Liver (tissue), 9 donors: ENCODE data around the gene PHF2. TPM values are rescaled to one million over a fixed set of nuclear protein-coding genes. Genes with fewer than 3 reads are reported as not detected.

Experiments
- DNase-seq: peaks from one replicate; pipeline ENCODE4 v3.0.0-alpha.2; 2017; ENCODE audit warnings: low spot score
- H3K27ac ChIP-seq, 2 donors: one replicate each; pipeline ENCODE4 v1.7.0; 2013; ENCODE audit warnings: inconsistent platforms in 2 of 2, low read length in 2 of 2, control low read depth in 1 of 2, low read depth in 1 of 2, mild to moderate bottlenecking in 1 of 2
- H3K27me3 ChIP-seq, 4 donors: one replicate each; pipeline versions ENCODE4 v1.6.1 to v1.7.0; 2013; ENCODE audit warnings: low read length in 3 of 4, inconsistent platforms in 1 of 4, mild to moderate bottlenecking in 1 of 4, moderate library complexity in 1 of 4; ENCODE audit not compliant: control insufficient read depth in 4 of 4, insufficient read depth in 4 of 4
- H3K36me3 ChIP-seq, 4 donors: one replicate each; pipeline versions ENCODE4 v1.6.1 to v1.7.0; 2013; ENCODE audit warnings: low read length in 3 of 4, mild to moderate bottlenecking in 3 of 4, low read depth in 1 of 4, moderate library complexity in 1 of 4; ENCODE audit not compliant: control insufficient read depth in 4 of 4, insufficient read depth in 3 of 4
- H3K4me1 ChIP-seq, 4 donors: one replicate each; pipeline versions ENCODE4 v1.6.1 to v1.7.0; 2013; ENCODE audit warnings: low read length in 3 of 4, mild to moderate bottlenecking in 3 of 4, moderate library complexity in 1 of 4; ENCODE audit not compliant: control insufficient read depth in 4 of 4, insufficient read depth in 4 of 4
- H3K4me3 ChIP-seq, 3 donors: one replicate each; pipeline versions ENCODE4 v1.6.1 to v1.7.0; 2013; ENCODE audit warnings: low read length in 3 of 3, control low read depth in 1 of 3, low read depth in 1 of 3, mild to moderate bottlenecking in 1 of 3
- H3K9ac ChIP-seq, 2 donors: one replicate each; pipeline ENCODE4 v1.7.0; 2013; ENCODE audit warnings: low read length in 2 of 2, mild to moderate bottlenecking in 2 of 2, moderate library complexity in 2 of 2, control low read depth in 1 of 2, low read depth in 1 of 2
- H3K9me3 ChIP-seq, 4 donors: one replicate each; pipeline versions ENCODE4 v1.6.1 to v1.7.0; 2013; ENCODE audit warnings: low read length in 3 of 4; ENCODE audit not compliant: control insufficient read depth in 4 of 4
- ATF3 ChIP-seq: IDR thresholded peaks from 2 replicates; pipeline ENCODE4 v1.6.1; 2016; ENCODE audit warnings: antibody characterized with exemption
- EGR1 ChIP-seq, 2 donors: IDR thresholded peaks; 2 replicates each; pipeline ENCODE4 v1.6.1; 2016 to 2018; ENCODE audit warnings: antibody characterized with exemption in 2 of 2, low read depth in 2 of 2
- FOXA1 ChIP-seq: IDR thresholded peaks from 2 replicates; pipeline ENCODE4 v1.6.1; 2016; ENCODE audit warnings: antibody characterized with exemption
- GABPA ChIP-seq, 2 donors: IDR thresholded peaks in 1 of 2; conservative IDR thresholded peaks in 1 of 2; 2 replicates each; pipeline ENCODE4 v1.6.1; 2016; ENCODE audit warnings: antibody characterized with exemption in 2 of 2, mild to moderate bottlenecking in 1 of 2, moderate library complexity in 1 of 2
- HNF4A ChIP-seq, 2 donors: conservative IDR thresholded peaks; 2 replicates each; pipeline ENCODE4 v1.6.1; 2016; ENCODE audit warnings: antibody characterized with exemption in 2 of 2, mild to moderate bottlenecking in 2 of 2
- NR2F2 ChIP-seq: IDR thresholded peaks from 2 replicates; pipeline ENCODE4 v1.6.1; 2016; ENCODE audit warnings: antibody characterized with exemption
- RAD21 ChIP-seq, 2 donors: IDR thresholded peaks; 2 replicates each; pipeline ENCODE4 v1.6.1; 2016; ENCODE audit warnings: antibody characterized with exemption in 2 of 2, mild to moderate bottlenecking in 2 of 2
- REST ChIP-seq: IDR thresholded peaks from 2 replicates; pipeline ENCODE4 v1.6.1; 2016; ENCODE audit warnings: antibody characterized with exemption, mild to moderate bottlenecking
- RXRA ChIP-seq, 2 donors: IDR thresholded peaks; 2 replicates each; pipeline ENCODE4 v1.6.1; 2017 to 2018; ENCODE audit warnings: antibody characterized with exemption in 2 of 2, mild to moderate bottlenecking in 1 of 2
- SP1 ChIP-seq: IDR thresholded peaks from 2 replicates; pipeline ENCODE4 v1.6.1; 2018; ENCODE audit warnings: antibody characterized with exemption, mild to moderate bottlenecking
- YY1 ChIP-seq: IDR thresholded peaks from 2 replicates; pipeline ENCODE4 v1.6.1; 2016; ENCODE audit warnings: antibody characterized with exemption, mild to moderate bottlenecking
- ZBTB33 ChIP-seq: IDR thresholded peaks from 2 replicates; pipeline ENCODE4 v1.6.1; 2016; ENCODE audit warnings: antibody characterized with exemption
- WGBS: extraction: QIAGEN DNeasy Blood & Tissue Kit; methylation state at CpG from one replicate; pipeline ENCODE4 v1.1.7; 2013; 5-methylcytosine and 5-hydroxymethylcytosine counted together
- polyA plus RNA-seq, 2 donors: library from polyadenylated mRNA; stranded (reverse) in 1 of 2; unstranded in 1 of 2; fragments of 200-250 nt in 1 of 2; fragments of >200 nt in 1 of 2; fragmentation: Nextera tagmentation in 1 of 2; extraction: Ambion mirVana in 1 of 2; gene quantifications; one replicate each; pipeline versions ENCODE4 v1.2.1 to v1.2.3, GENCODE V29; 2013 to 2015
- total RNA-seq, 2 donors: library from RNA; depleted of rRNA; stranded (reverse); fragments of >200 nt; gene quantifications; one replicate each; pipeline ENCODE4 v1.2.3, GENCODE V29; 2014
- donor health status: healthy.
- donor health status: healthy.
- donor health status: healthy.
- donor health status: healthy.
- donor health status: healthy.

Gene PHF2
- total and polyA plus RNA-seq, 4 donors, result 2.3 to 8.6 (median 6.7) TPM

- 61% methylated on average over 8 of the region's 8 CpGs for WGBS
- no peak overlapping the region for H3K9ac ChIP-seq
- DNase-seq, result peak; percentile 45
- no peaks in the 10 kb centered on the region for H3K36me3 ChIP-seq
- H3K9me3 ChIP-seq, result no peaks in the 10 kb centered on the region
- peaks cover 0 to 3% (median 0%) of the 10 kb centered on the region in 4 donors for H3K4me1 ChIP-seq
- TF ChIP-seq FOXA1 (no peak), RXRA (IDR thresholded peaks at IDR 0.05) (no peak), RAD21 (IDR thresholded peaks at IDR 0.05) (no peak), YY1 (no peak), NR2F2 (peak; percentile 66), GABPA (IDR thresholded peaks at IDR 0.05 in 1 of 2, conservative IDR thresholded peaks at IDR 0.05 in 1 of 2) (peak; percentile 17 to 41)
- H3K4me3 ChIP-seq, result no peak overlapping the region
- no peaks in the 10 kb centered on the region for H3K27me3 ChIP-seq
- H3K27ac ChIP-seq, result no peak overlapping the region
These were observed 13.3 kb downstream of the PHF2 start for GRCh38 chr9:93589688-93590087.

- Histone ChIP-seq H3K27ac (no peak overlapping the region), H3K36me3 (no peaks in the 10 kb centered on the region), H3K27me3 (no peaks in the 10 kb centered on the region), H3K4me1 (peaks cover 0 to 3% (median 0%) of the 10 kb centered on the region in 4 donors), H3K9ac (no peak overlapping the region), H3K9me3 (no peaks in the 10 kb centered on the region), H3K4me3 (no peak overlapping the region)
- WGBS, result 82% methylated on average over 8 of the region's 8 CpGs
- peak; percentile 30 for DNase-seq
- TF ChIP-seq HNF4A (conservative IDR thresholded peaks at IDR 0.05) (no peak), EGR1 (IDR thresholded peaks at IDR 0.05; ENCODE audit: low read depth in 2 of 2) (no peak), REST (no peak), RAD21 (IDR thresholded peaks at IDR 0.05) (no peak), ZBTB33 (no peak), YY1 (no peak), SP1 (no peak), NR2F2 (no peak), FOXA1 (no peak), ATF3 (no peak)
These were observed 14.3 kb downstream of the PHF2 start for GRCh38 chr9:93590609-93591234.
